Measurements from ENCODE around the gene DCUN1D1.
"Not testable (repeated sequence)": the region's sequence is repeated elsewhere in the genome, so short reads cannot be mapped to it uniquely, and the experiment has no call there.

Gene DCUN1D1

DNA sequence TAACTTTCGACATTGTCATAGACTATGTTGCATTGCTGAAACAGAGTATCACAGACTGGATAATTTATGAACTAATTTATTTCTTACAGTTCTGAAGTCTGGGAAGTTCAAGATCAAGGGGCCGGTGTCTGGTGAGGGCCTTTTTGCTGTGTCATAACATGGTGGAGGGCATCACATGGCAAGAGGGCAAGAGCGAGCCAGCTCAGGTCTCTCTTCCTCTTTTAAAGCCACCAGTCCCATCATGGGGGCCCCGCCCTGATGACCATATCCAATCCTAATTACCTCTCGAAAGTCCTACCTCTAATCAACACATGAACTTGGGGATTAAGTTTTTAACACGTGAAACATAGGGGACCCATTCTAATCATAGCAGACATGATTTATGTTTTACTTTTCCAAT lies 33.5 kb upstream of the DCUN1D1 start:
- DNase-seq (ENCODE audit: low read depth, low spot score): no peak
- TF ChIP-seq SUZ12 (IDR thresholded peaks at IDR 0.05; ENCODE audit: extremely low read depth, insufficient read depth, insufficient read length) (no peak), YY1 (IDR thresholded peaks at IDR 0.05; ENCODE audit: insufficient read depth, insufficient read length) (no peak)
- peaks cover 8% of the 10 kb centered on the region for H3K36me3 ChIP-seq (ENCODE audit: insufficient read depth, insufficient read length, low read length)

DNA sequence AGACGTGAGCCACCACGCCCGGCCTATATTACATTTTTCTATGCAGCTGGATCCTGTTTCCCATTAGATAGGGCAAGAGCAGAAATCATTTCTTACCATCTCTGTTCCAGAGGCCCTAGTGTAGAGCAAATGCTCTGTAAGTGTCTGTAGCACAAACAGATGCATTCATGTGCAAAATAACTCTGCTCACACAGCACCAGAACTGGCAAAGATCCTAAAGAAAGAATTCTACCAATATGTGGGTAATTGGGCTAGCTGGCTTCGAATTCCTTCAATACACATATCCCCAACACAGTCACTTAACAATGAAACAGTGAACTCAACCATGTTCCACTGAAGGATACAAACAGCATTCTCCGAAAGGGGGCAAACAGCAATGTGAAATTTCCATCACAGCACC lies 32.7 kb upstream of the DCUN1D1 start:
- TF ChIP-seq YY1 (IDR thresholded peaks at IDR 0.05; ENCODE audit: insufficient read depth, insufficient read length) (no peak), SUZ12 (IDR thresholded peaks at IDR 0.05; ENCODE audit: extremely low read depth, insufficient read depth, insufficient read length) (no peak), ZNF274 (IDR thresholded peaks at IDR 0.05; ENCODE audit: low read depth, low read length) (no peak)
- Histone ChIP-seq H3K4me3 (ENCODE audit: insufficient read length, low read depth) (no peak overlapping the region), H3K36me3 (ENCODE audit: insufficient read depth, insufficient read length, low read length) (peaks cover 7% of the 10 kb centered on the region), H3K27me3 (ENCODE audit: insufficient read depth, insufficient read length) (no peaks in the 10 kb centered on the region), H3K9me3 (ENCODE audit: insufficient read depth, low read length) (no peaks in the 10 kb centered on the region), H3K9ac (ENCODE audit: insufficient read length, low read depth) (no peak overlapping the region), H3K4me1 (ENCODE audit: insufficient read depth, insufficient read length) (peaks cover 4% of the 10 kb centered on the region)
- DNase-seq (ENCODE audit: low read depth, low spot score): no peak

More for the DNA sequence above, 33.5 kb upstream of the DCUN1D1 start:
- no peak overlapping the region for H3K9ac ChIP-seq (ENCODE audit: insufficient read length, low read depth)
- H3K9me3 ChIP-seq (ENCODE audit: insufficient read depth, low read length): no peaks in the 10 kb centered on the region
- H3K27me3 ChIP-seq (ENCODE audit: insufficient read depth, insufficient read length): no peaks in the 10 kb centered on the region
- peaks cover 4% of the 10 kb centered on the region for H3K4me1 ChIP-seq (ENCODE audit: insufficient read depth, insufficient read length)
- H3K4me3 ChIP-seq (ENCODE audit: insufficient read length, low read depth): no peak overlapping the region

DNA sequence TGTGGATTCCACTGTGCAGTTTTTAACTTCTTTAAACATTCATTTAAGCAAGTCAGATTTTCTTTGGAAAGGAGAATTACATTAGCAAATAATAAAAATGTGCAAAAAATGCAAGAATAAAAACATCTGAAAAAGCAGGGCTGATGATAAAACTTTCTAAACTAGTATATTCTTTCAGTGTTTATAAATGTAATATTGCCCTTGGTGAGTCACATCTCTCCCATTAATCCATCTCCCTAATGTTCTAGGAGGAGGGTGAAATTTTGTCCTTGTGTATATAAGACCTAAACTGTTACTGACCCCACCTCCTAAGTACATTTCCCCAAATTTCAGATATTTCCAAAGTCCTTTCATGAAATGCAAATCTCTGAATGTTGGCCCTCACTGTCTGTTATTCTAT lies 28.5 kb upstream of the DCUN1D1 start:
- Histone ChIP-seq H3K9me3 (ENCODE audit: insufficient read depth, low read length) (no peaks in the 10 kb centered on the region), H3K4me1 (ENCODE audit: insufficient read depth, insufficient read length) (peaks cover 4% of the 10 kb centered on the region), H3K9ac (ENCODE audit: insufficient read length, low read depth) (no peak overlapping the region), H3K4me3 (ENCODE audit: insufficient read length, low read depth) (no peak overlapping the region), H3K27me3 (ENCODE audit: insufficient read depth, insufficient read length) (no peaks in the 10 kb centered on the region), H3K36me3 (ENCODE audit: insufficient read depth, insufficient read length, low read length) (no peaks in the 10 kb centered on the region)
- TF ChIP-seq YY1 (IDR thresholded peaks at IDR 0.05; ENCODE audit: insufficient read depth, insufficient read length): no peak
- TF ChIP-seq ZNF274 (IDR thresholded peaks at IDR 0.05; ENCODE audit: low read depth, low read length): no peak
- TF ChIP-seq SUZ12 (IDR thresholded peaks at IDR 0.05; ENCODE audit: extremely low read depth, insufficient read depth, insufficient read length): no peak
- no peak for DNase-seq (ENCODE audit: low read depth, low spot score)

DNA sequence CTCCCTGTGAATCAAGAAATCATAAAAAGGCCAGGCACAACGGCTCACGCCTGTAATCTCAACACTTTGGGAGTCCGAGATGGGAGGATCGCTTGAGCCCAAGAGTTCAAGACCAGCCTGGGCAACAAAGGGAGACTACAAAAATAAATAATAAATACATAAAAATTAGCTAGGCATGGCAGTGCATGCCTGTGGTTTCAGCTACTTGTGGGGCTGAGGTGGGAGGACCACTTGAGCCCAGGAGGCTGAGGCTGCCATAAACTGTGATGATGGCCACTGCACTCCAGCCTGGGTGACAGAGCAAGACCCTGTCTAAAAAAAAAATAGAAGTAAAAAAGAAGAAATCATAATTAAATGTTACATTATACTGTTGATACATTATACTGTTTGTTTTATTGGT lies 28.0 kb upstream of the DCUN1D1 start:
- H3K9ac ChIP-seq (ENCODE audit: insufficient read length, low read depth): no peak overlapping the region
- H3K4me1 ChIP-seq (ENCODE audit: insufficient read depth, insufficient read length): peaks cover 4% of the 10 kb centered on the region
- H3K27me3 ChIP-seq (ENCODE audit: insufficient read depth, insufficient read length): no peaks in the 10 kb centered on the region
- no peaks in the 10 kb centered on the region for H3K36me3 ChIP-seq (ENCODE audit: insufficient read depth, insufficient read length, low read length)
- H3K9me3 ChIP-seq (ENCODE audit: insufficient read depth, low read length): no peaks in the 10 kb centered on the region
- DNase-seq (ENCODE audit: low read depth, low spot score): no peak
- TF ChIP-seq ZNF274 (IDR thresholded peaks at IDR 0.05; ENCODE audit: low read depth, low read length): no peak
- no peak for TF ChIP-seq YY1 (IDR thresholded peaks at IDR 0.05; ENCODE audit: insufficient read depth, insufficient read length)
- no peak for TF ChIP-seq SUZ12 (IDR thresholded peaks at IDR 0.05; ENCODE audit: extremely low read depth, insufficient read depth, insufficient read length)
- H3K4me3 ChIP-seq (ENCODE audit: insufficient read length, low read depth): no peak overlapping the region

DNA sequence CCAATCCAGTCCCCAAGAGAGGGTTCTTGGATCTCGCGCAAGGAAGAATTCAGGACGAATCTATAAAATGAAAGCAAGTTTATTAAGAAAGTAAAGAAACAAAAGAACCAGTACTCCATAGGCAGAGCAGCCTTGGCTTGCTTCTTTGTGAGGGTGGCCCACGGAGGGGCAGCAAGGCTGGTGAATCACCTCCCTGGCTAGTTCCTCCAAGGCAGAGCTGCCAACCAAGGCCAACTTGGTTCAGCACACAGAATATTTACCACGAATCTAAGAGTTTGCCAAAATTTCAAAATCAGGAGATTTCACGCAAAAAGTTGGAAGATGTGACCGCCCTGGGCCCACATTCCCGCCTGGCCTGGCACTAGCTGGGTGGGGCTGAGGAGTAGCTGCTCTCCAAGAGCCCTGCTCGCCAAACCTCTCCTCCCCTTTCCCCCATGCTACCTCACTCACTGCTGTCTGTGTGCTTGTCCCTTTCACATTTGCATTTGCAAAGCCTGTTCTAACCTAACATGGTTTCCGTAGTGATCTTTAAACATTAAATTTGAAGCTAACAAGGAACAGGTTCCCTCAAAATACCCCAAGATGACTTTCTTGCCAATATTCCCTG lies 26.2 kb upstream of the DCUN1D1 start:
- Histone ChIP-seq H3K9ac (ENCODE audit: insufficient read length, low read depth) (no peak overlapping the region), H3K4me1 (ENCODE audit: insufficient read depth, insufficient read length) (no peaks in the 10 kb centered on the region), H3K4me3 (ENCODE audit: insufficient read length, low read depth) (no peak overlapping the region), H3K9me3 (ENCODE audit: insufficient read depth, low read length) (no peaks in the 10 kb centered on the region), H3K36me3 (ENCODE audit: insufficient read depth, insufficient read length, low read length) (no peaks in the 10 kb centered on the region), H3K27me3 (ENCODE audit: insufficient read depth, insufficient read length) (no peaks in the 10 kb centered on the region)
- DNase-seq (ENCODE audit: low read depth, low spot score): peak; percentile 25
- no peak for TF ChIP-seq SUZ12 (IDR thresholded peaks at IDR 0.05; ENCODE audit: extremely low read depth, insufficient read depth, insufficient read length)
- TF ChIP-seq ZNF274 (IDR thresholded peaks at IDR 0.05; ENCODE audit: low read depth, low read length): no peak
- TF ChIP-seq YY1 (IDR thresholded peaks at IDR 0.05; ENCODE audit: insufficient read depth, insufficient read length): no peak

DNA sequence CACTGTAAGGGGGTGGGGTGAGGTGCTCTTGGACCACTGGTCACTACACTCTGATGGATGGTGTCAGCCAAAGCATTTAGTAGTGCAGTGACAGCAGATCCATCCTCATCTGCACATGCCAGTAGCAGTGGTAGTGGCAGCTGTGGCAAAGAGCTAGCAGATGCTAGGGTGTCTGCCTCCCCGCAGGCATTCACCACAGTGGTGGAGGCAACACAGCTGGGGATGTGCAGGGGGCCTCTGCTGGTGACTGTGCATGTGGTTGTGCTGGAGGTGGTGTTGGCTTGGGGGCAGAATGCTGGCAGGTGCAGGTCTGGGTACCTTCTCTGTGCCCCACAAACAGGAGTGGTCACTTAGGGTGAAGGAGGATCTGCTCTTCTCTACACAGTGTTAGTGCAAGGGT lies 19.4 kb upstream of the DCUN1D1 start:
- H3K27me3 ChIP-seq (ENCODE audit: insufficient read depth, insufficient read length): no peaks in the 10 kb centered on the region
- H3K4me3 ChIP-seq (ENCODE audit: insufficient read length, low read depth): no peak overlapping the region
- no peak for DNase-seq (ENCODE audit: low read depth, low spot score)
- H3K9me3 ChIP-seq (ENCODE audit: insufficient read depth, low read length): no peaks in the 10 kb centered on the region
- no peak for TF ChIP-seq ZNF274 (IDR thresholded peaks at IDR 0.05; ENCODE audit: low read depth, low read length)
- no peak for TF ChIP-seq SUZ12 (IDR thresholded peaks at IDR 0.05; ENCODE audit: extremely low read depth, insufficient read depth, insufficient read length)
- no peak for TF ChIP-seq YY1 (IDR thresholded peaks at IDR 0.05; ENCODE audit: insufficient read depth, insufficient read length)
- H3K9ac ChIP-seq (ENCODE audit: insufficient read length, low read depth): no peak overlapping the region
- no peaks in the 10 kb centered on the region for H3K36me3 ChIP-seq (ENCODE audit: insufficient read depth, insufficient read length, low read length)
- no peaks in the 10 kb centered on the region for H3K4me1 ChIP-seq (ENCODE audit: insufficient read depth, insufficient read length)

DNA sequence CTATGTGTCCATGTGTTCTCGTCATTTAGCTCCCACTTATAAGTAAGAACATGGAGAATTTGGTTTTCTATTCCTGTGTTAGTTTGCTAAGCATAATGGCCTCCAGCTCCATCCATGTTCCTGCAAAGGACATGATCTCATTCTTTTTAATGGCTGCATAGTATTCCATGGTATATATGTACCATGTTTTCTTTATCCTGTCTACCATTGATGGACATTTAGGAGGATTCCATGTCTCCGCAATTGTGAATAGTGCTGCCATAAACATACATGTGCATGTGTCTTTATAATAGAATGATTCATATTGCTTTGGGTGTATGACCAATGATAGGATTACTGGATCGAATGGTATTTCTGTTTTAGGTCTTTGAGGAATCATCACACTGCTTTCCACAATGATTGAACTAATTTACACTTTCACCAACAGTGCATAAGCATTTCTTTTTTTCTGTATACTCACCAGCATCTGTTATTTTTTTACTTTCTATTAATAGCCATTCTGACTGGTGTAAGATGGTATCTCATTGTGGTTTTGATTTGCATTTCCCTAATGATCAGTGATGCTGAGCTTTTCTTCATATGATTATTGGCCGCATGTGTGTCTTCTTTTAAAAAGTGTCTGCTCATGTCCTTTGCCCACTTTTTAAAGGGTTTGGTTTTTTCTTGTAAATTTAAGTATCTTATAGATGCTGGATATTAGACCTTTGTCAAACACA lies 13.3 kb upstream of the DCUN1D1 start:
- not testable (repeated sequence) for DNase-seq (ENCODE audit: low read depth, low spot score); H3K9ac ChIP-seq (ENCODE audit: insufficient read length, low read depth); H3K27me3 ChIP-seq (ENCODE audit: insufficient read depth, insufficient read length); H3K4me3 ChIP-seq (ENCODE audit: insufficient read length, low read depth); H3K4me1 ChIP-seq (ENCODE audit: insufficient read depth, insufficient read length); H3K36me3 ChIP-seq (ENCODE audit: insufficient read depth, insufficient read length, low read length); H3K9me3 ChIP-seq (ENCODE audit: insufficient read depth, low read length)
